MM.1S (cell line): ENCODE data around the gene FRMD7.
"Not testable (repeated sequence)": the region's sequence is repeated elsewhere in the genome, so short reads cannot be mapped to it uniquely, and the experiment has no call there.

Experiments used
- DNase-seq: peaks from one replicate; pipeline ENCODE4 v3.0.0-alpha.2; 2015
- H2AFZ ChIP-seq: fragments of 300-600 bp; sonication (generic); 2 replicates; pipeline ENCODE4 v1.6.0; 2016; ENCODE audit warnings: antibody characterized with exemption, low read length
- H3F3A ChIP-seq: fragments of 300-600 bp; sonication (generic); 2 replicates; pipeline ENCODE4 v1.6.1; 2016; ENCODE audit warnings: mild to moderate bottlenecking, antibody characterized with exemption, low read length, moderate library complexity, mixed read lengths; ENCODE audit not compliant: insufficient read depth
- H3K27ac ChIP-seq: fragments of 300-600 bp; sonication (generic); 2 replicates; pipeline ENCODE4 v1.5.1; 2016; ENCODE audit warnings: mild to moderate bottlenecking, low read length
- H3K27me3 ChIP-seq: fragments of 300-600 bp; sonication (generic); replicated peaks from 2 replicates; pipeline ENCODE4 v1.6.0; 2016; ENCODE audit warnings: low read length; ENCODE audit not compliant: insufficient read depth
- H3K36me3 ChIP-seq: fragments of 300-600 bp; sonication (generic); replicated peaks from 2 replicates; pipeline ENCODE4 v1.6.1; 2016; ENCODE audit warnings: mild to moderate bottlenecking, low read length, mixed read lengths; ENCODE audit not compliant: insufficient read depth
- H3K4me1 ChIP-seq: fragments of 300-600 bp; sonication (generic); 2 replicates; pipeline ENCODE4 v1.6.1; 2016; ENCODE audit warnings: low read length, mixed read lengths
- H3K4me2 ChIP-seq: fragments of 300-600 bp; sonication (generic); 2 replicates; pipeline ENCODE4 v1.6.0; 2016; ENCODE audit warnings: low read depth, low read length
- H3K4me3 ChIP-seq: fragments of 300-600 bp; sonication (generic); 2 replicates; pipeline ENCODE4 v1.5.1; 2016; ENCODE audit warnings: low read length, mixed read lengths
- H3K79me2 ChIP-seq: fragments of 300-600 bp; sonication (generic); 2 replicates; pipeline ENCODE4 v1.6.1; 2016; ENCODE audit warnings: mixed run types, low read length, mixed read lengths
- H3K9ac ChIP-seq: fragments of 300-600 bp; sonication (generic); 2 replicates; pipeline ENCODE4 v1.6.1; 2016; ENCODE audit warnings: low read length, mixed read lengths
- H3K9me2 ChIP-seq: fragments of 300-600 bp; sonication (generic); replicated peaks from 2 replicates; pipeline ENCODE4 v1.6.1; 2016; ENCODE audit warnings: mild to moderate bottlenecking, low read length, mixed read lengths; ENCODE audit not compliant: insufficient read depth
- H3K9me3 ChIP-seq: fragments of 300-600 bp; sonication (generic); replicated peaks from 2 replicates; pipeline ENCODE4 v1.6.1; 2016; ENCODE audit warnings: mild to moderate bottlenecking, low read length, mixed read lengths; ENCODE audit not compliant: insufficient read depth
- H4K20me1 ChIP-seq: fragments of 300-600 bp; sonication (generic); 2 replicates; pipeline ENCODE4 v1.6.1; 2016; ENCODE audit warnings: mild to moderate bottlenecking, low read length, moderate library complexity, mixed read lengths; ENCODE audit not compliant: insufficient read depth
- EZH2 ChIP-seq: fragments of 300-600 bp; sonication (generic); optimal IDR thresholded peaks from 2 replicates; pipeline ENCODE3; 2017; ENCODE audit warnings: low read depth, mild to moderate bottlenecking, antibody characterized with exemption, low read length, mixed read lengths
- EZH2phosphoT487 ChIP-seq: fragments of 300-600 bp; sonication (generic); IDR thresholded peaks from 2 replicates; pipeline ENCODE4 v1.6.1; 2018; ENCODE audit warnings: antibody characterized with exemption, low read length
- TF ChIP-seq, protein P1 (sequence below): fragments of 300-600 bp; sonication (generic); IDR thresholded peaks from 2 replicates; pipeline ENCODE4 v1.5.1; 2016; ENCODE audit warnings: antibody characterized with exemption, low read length, mixed read lengths

FRMD7 gene

GRCh38 chrX:132058975-132059374 is 68.8 kb downstream of the FRMD7 start:
- Histone ChIP-seq H3K36me3 (no peaks in the 10 kb centered on the region), H3K4me1 (no peaks in the 10 kb centered on the region), H3K4me2 (no peak overlapping the region), H3K9me2 (no peaks in the 10 kb centered on the region), H3K79me2 (no peaks in the 10 kb centered on the region; the same call in 1 of the 2 replicates), H2AFZ (no peak overlapping the region), H3K9me3 (no peaks in the 10 kb centered on the region), H3K9ac (no peak overlapping the region), H3K27me3 (no peaks in the 10 kb centered on the region), H4K20me1 (no peaks in the 10 kb centered on the region), H3K27ac (no peak overlapping the region), H3F3A (no peaks in the 10 kb centered on the region), H3K4me3 (no peak overlapping the region)
- no peak for DNase-seq
- TF ChIP-seq, protein P1, sequence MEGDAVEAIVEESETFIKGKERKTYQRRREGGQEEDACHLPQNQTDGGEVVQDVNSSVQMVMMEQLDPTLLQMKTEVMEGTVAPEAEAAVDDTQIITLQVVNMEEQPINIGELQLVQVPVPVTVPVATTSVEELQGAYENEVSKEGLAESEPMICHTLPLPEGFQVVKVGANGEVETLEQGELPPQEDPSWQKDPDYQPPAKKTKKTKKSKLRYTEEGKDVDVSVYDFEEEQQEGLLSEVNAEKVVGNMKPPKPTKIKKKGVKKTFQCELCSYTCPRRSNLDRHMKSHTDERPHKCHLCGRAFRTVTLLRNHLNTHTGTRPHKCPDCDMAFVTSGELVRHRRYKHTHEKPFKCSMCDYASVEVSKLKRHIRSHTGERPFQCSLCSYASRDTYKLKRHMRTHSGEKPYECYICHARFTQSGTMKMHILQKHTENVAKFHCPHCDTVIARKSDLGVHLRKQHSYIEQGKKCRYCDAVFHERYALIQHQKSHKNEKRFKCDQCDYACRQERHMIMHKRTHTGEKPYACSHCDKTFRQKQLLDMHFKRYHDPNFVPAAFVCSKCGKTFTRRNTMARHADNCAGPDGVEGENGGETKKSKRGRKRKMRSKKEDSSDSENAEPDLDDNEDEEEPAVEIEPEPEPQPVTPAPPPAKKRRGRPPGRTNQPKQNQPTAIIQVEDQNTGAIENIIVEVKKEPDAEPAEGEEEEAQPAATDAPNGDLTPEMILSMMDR, result no peak

- Histone ChIP-seq H4K20me1 (no peaks in the 10 kb centered on the region), H3K36me3 (no peaks in the 10 kb centered on the region)
- TF ChIP-seq EZH2, result no peak
- TF ChIP-seq, protein P1, result no peak
- TF ChIP-seq EZH2phosphoT487, result no peak
Measured at GRCh38 chrX:132058050-132058449, 69.8 kb downstream of the FRMD7 start.

GRCh38 chrX:132051778-132052177 is 76.0 kb downstream of the FRMD7 start:
- H3K9me2 ChIP-seq, H3K79me2 ChIP-seq, H4K20me1 ChIP-seq: not testable (repeated sequence)

More at GRCh38 chrX:132058050-132058449, 69.8 kb downstream of the FRMD7 start:
- Histone ChIP-seq H2AFZ (no peak overlapping the region), H3K9me3 (no peaks in the 10 kb centered on the region), H3F3A (no peaks in the 10 kb centered on the region), H3K27ac (no peak overlapping the region), H3K4me3 (no peak overlapping the region), H3K9ac (no peak overlapping the region), H3K79me2 (no peaks in the 10 kb centered on the region; the same call in 1 of the 2 replicates), H3K9me2 (no peaks in the 10 kb centered on the region), H3K4me1 (no peaks in the 10 kb centered on the region), H3K4me2 (no peak overlapping the region), H3K27me3 (no peaks in the 10 kb centered on the region)
- no peak for DNase-seq

GRCh38 chrX:132046533-132046932 is 81.3 kb downstream of the FRMD7 start:
- no peaks in the 10 kb centered on the region for H3K9me2 ChIP-seq
- no peak for DNase-seq
- no peak overlapping the region for H3K27ac ChIP-seq
- H2AFZ ChIP-seq, result no peak overlapping the region
- no peaks in the 10 kb centered on the region for H4K20me1 ChIP-seq
- H3F3A ChIP-seq, result no peaks in the 10 kb centered on the region
- peaks cover 33% of the 10 kb centered on the region for H3K79me2 ChIP-seq
- no peaks in the 10 kb centered on the region for H3K4me1 ChIP-seq
- H3K36me3 ChIP-seq, result no peaks in the 10 kb centered on the region
- no peak overlapping the region for H3K4me2 ChIP-seq
- no peaks in the 10 kb centered on the region for H3K27me3 ChIP-seq
- no peak for TF ChIP-seq EZH2phosphoT487
- TF ChIP-seq EZH2, result no peak
- TF ChIP-seq, protein P1, result no peak
- H3K4me3 ChIP-seq, result no peak overlapping the region
- no peak overlapping the region for H3K9ac ChIP-seq
- no peaks in the 10 kb centered on the region for H3K9me3 ChIP-seq

More at GRCh38 chrX:132051778-132052177, 76.0 kb downstream of the FRMD7 start:
- H3K27me3 ChIP-seq, H2AFZ ChIP-seq, H3K9me3 ChIP-seq, H3F3A ChIP-seq, H3K4me3 ChIP-seq, H3K36me3 ChIP-seq, H3K9ac ChIP-seq, H3K4me1 ChIP-seq, DNase-seq, H3K27ac ChIP-seq, H3K4me2 ChIP-seq: not testable (repeated sequence)
